Measurements from ENCODE around the gene SUPT3H. TPM values are rescaled to one million over a fixed set of nuclear protein-coding genes. Genes with fewer than 3 reads are reported as not detected.
A peak's percentile ranks its signal among the peaks of the same experiment; 100 is the strongest.

The SUPT3H gene
- total and polyA plus RNA-seq, 2 experiments from 2014 or later = 12.4 to 19.4 TPM

DNA sequence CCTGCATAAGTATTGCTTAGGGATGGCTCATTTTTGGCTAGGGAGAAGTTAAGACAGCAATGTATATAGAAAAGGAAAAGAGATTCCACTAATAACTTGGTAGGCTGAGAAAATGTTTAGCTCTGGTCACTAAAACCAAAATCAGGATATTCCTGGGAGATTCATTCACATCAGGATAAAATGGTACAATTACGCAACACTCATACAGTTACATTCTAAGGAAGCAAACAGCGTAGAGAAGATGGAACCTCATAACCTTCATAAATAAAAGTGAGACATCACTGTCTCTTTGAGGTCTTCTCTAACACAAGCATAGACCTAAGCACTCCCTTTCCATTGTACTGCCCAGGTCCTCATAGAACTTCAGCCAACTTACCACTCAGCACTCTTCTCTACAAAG, 345.3 kb downstream of the SUPT3H start:
- Histone ChIP-seq H3K27me3 (no peaks in the 10 kb centered on the region), H3K27ac (no peak overlapping the region), H3K9me3 (ENCODE audit: low read depth) (no peaks in the 10 kb centered on the region), H3K4me3 (no peak overlapping the region), H3K4me1 (ENCODE audit: low read depth) (no peaks in the 10 kb centered on the region), H3K36me3 (no peaks in the 10 kb centered on the region)
- DNase-seq (ENCODE audit: low read depth in 1 of 2, low spot score in 1 of 2) = no peak
- TF ChIP-seq, protein P1, sequence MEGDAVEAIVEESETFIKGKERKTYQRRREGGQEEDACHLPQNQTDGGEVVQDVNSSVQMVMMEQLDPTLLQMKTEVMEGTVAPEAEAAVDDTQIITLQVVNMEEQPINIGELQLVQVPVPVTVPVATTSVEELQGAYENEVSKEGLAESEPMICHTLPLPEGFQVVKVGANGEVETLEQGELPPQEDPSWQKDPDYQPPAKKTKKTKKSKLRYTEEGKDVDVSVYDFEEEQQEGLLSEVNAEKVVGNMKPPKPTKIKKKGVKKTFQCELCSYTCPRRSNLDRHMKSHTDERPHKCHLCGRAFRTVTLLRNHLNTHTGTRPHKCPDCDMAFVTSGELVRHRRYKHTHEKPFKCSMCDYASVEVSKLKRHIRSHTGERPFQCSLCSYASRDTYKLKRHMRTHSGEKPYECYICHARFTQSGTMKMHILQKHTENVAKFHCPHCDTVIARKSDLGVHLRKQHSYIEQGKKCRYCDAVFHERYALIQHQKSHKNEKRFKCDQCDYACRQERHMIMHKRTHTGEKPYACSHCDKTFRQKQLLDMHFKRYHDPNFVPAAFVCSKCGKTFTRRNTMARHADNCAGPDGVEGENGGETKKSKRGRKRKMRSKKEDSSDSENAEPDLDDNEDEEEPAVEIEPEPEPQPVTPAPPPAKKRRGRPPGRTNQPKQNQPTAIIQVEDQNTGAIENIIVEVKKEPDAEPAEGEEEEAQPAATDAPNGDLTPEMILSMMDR (IDR thresholded peaks at IDR 0.05; ENCODE audit: low read depth, low read length) = no peak

DNA sequence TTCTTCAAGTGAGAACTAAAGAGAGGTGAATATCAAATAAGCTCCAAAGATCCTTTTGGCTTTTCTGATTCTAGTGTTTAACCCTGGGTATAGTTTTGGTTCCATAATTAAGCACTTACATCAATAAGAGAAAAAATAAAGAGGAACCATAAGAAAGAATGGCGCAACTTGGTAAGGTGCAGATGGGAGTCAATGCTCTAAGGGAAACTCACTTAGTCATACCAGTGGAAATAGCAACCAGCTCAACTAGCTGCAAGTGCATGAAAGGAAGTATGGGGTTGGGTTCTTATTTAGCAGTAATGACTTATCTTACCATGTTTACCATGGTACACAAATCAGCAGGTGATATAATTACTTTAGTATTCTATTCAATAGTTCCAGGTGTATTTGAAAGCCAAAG, 346.1 kb downstream of the SUPT3H start:
- H3K27ac ChIP-seq = no peak overlapping the region
- no peaks in the 10 kb centered on the region for H3K4me1 ChIP-seq (ENCODE audit: low read depth)
- no peaks in the 10 kb centered on the region for H3K9me3 ChIP-seq (ENCODE audit: low read depth)
- no peaks in the 10 kb centered on the region for H3K27me3 ChIP-seq
- DNase-seq (ENCODE audit: low read depth in 1 of 2, low spot score in 1 of 2) = no peak
- H3K36me3 ChIP-seq = no peaks in the 10 kb centered on the region
- H3K4me3 ChIP-seq = no peak overlapping the region
- TF ChIP-seq, protein P1 (IDR thresholded peaks at IDR 0.05; ENCODE audit: low read depth, low read length) = no peak

DNA sequence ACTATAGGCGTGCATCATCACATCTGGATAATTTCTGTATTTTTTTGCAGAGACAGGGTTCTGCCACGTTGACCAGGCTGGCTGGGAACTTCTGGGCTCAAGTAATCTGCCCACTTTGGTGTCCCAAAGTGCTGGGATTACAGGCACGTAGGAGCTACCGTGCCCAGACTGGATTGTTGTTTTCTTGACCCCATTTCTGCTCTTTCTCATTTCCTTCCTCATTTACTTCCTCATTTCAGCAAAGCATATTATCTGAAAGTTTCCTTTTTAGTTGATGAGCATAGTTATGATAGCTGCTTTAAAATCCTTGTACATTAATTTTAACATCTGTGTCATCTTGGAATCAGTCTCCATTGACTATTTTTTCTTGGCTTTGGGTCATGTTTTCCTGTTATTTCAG, 350.6 kb downstream of the SUPT3H start:
- TF ChIP-seq, protein P1 (IDR thresholded peaks at IDR 0.05; ENCODE audit: low read depth, low read length) = no peak
- Histone ChIP-seq H3K36me3 (no peaks in the 10 kb centered on the region), H3K4me1 (ENCODE audit: low read depth) (no peaks in the 10 kb centered on the region)

DNA sequence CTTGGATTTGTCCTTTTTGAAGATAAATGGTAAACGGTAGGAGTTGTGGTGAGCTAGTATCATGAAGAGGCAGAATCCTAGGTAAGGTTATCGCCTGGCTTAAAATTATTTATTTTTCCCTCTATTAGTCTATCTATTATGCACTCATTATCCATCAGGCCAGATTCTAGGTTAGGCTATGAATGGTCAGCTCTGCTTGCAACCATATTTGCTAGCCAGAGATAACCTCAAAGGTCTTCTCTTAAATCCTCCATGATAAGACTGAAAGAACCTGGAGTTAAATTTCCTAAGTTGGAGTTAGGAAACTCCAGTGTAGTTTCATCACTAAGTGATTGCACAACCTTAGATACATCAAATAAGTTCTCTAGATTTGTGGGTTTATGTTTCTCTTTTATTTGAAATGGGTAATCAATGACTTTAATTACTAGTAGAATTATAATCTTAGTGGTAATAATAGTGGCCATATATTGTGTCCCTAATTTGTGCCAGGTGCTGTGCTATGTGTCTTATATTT, 351.7 kb downstream of the SUPT3H start:
- Histone ChIP-seq H3K4me1 (ENCODE audit: low read depth) (no peaks in the 10 kb centered on the region), H3K36me3 (no peaks in the 10 kb centered on the region), H3K4me3 (no peak overlapping the region), H3K27ac (no peak overlapping the region), H3K27me3 (no peaks in the 10 kb centered on the region), H3K9me3 (ENCODE audit: low read depth) (no peaks in the 10 kb centered on the region)
- peak in 1 of 2 donors; percentile 58 for DNase-seq (ENCODE audit: low read depth in 1 of 2, low spot score in 1 of 2)
- TF ChIP-seq, protein P1 (IDR thresholded peaks at IDR 0.05; ENCODE audit: low read depth, low read length) = no peak

More for the DNA sequence above, 350.6 kb downstream of the SUPT3H start:
- Histone ChIP-seq H3K9me3 (ENCODE audit: low read depth) (no peaks in the 10 kb centered on the region), H3K4me3 (no peak overlapping the region), H3K27ac (no peak overlapping the region), H3K27me3 (no peaks in the 10 kb centered on the region)
- DNase-seq (ENCODE audit: low read depth in 1 of 2, low spot score in 1 of 2) = no peak

DNA sequence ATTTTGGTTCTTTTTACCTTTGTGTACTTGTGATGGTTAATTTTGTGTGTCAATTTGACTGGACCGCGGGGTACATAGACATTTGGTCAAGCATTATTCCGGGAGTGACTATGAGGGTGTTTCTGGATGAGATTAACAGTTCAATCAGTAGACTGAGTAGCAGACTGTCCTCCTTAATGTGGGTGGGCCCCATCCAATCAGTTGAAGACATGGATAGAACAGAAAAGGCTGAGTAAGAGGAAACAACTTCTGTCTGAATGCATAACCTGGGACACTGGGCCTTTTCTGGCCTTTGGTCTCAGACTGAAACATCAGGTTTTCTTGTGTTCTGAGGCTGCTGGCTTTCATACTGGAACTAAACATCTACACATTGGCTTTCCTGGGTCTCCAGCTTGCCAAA, 353.1 kb downstream of the SUPT3H start:
- no peak for DNase-seq (ENCODE audit: low read depth in 1 of 2, low spot score in 1 of 2)
- no peak overlapping the region for H3K27ac ChIP-seq
- H3K36me3 ChIP-seq = no peaks in the 10 kb centered on the region
- TF ChIP-seq, protein P1 (IDR thresholded peaks at IDR 0.05; ENCODE audit: low read depth, low read length) = no peak
- H3K4me1 ChIP-seq (ENCODE audit: low read depth) = no peaks in the 10 kb centered on the region
- H3K9me3 ChIP-seq (ENCODE audit: low read depth) = no peaks in the 10 kb centered on the region
- H3K27me3 ChIP-seq = no peaks in the 10 kb centered on the region
- H3K4me3 ChIP-seq = no peak overlapping the region
